Upper lobe of left lung (tissue), 4 donors: ENCODE data around the gene AP3D1.

ENCODE experiments used
- CTCF ChIP-seq, 6 experiments: fragments of 450-650 bp in 4 of 6; fragments of 200-600 bp in 2 of 6; sonication (generic) in 2 of 6; IDR thresholded peaks; one replicate each; pipeline ENCODE4 v1.5.1; 2016 to 2019; ENCODE audit warnings: antibody characterized with exemption in 6 of 6
- POLR2A ChIP-seq, 4 donors: fragments of 450-650 bp; IDR thresholded peaks; one replicate each; pipeline ENCODE4 v1.5.1; 2016 to 2017; ENCODE audit warnings: antibody characterized with exemption in 4 of 4, mild to moderate bottlenecking in 2 of 4

DNA sequence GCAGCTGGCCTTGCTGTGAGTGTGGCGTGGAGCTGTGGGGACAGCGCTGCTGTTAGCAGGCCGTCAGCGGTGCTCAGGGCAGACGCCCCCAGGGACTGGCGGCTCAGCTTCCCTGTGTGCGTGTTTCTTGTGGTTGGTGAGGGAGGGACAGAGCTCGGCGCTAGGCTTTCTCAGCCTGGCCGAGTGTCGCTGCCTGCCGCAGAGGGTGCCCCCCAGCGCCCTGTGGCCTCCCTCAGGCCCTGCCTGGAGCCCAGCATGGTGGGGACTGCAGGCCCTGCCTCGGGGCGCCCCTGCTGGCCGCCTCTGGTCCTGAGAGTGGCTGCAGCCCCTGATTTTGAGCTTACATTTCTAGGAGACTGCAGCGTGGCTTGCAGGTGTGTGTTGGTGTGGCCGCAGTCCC lies 47.8 kb upstream of the AP3D1 start:
- no peak for TF ChIP-seq CTCF (IDR thresholded peaks at IDR 0.05)
- TF ChIP-seq POLR2A (IDR thresholded peaks at IDR 0.05), result no peak
